SKM-1 treated with dmso at 0.1 percent for 144 hours (cell line): ENCODE data around the gene WWC2.

Experiments
- DNase-seq: peaks from one replicate; lab custom pipeline; 2025; ENCODE audit not compliant: unreplicated experiment; lab: John Stamatoyannopoulos, UW

Gene WWC2

GRCh38 chr4:183098723-183099536, at the start of gene WWC2:
Gene WWC2, plus strand, starts transcription at chr4:183099257. Its CDS starts 235 bp downstream, at chr4:183099492.
- peak; percentile 95 for DNase-seq

GRCh38 chr4:183053681-183054080, 45.4 kb upstream of the WWC2 start:
- no peak for DNase-seq

DNA sequence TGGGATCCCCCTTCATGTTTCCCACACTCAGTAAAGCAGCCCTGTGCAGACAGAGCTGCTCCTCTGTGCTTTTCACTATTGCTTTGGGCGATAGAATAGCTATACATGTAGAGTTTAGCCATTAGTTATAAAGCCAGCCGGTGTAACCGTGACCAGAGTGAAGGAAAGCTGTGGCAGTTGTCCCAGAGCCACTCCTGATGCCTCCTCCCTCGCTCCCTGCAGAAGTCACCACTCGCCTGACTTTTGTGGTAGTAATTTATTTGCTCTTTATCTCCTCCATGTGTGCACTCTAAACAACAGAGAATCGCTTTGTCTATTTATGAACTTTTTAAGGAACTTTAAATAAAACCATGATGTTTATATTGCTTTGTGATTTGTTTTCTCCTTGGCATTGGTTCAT, 41.8 kb upstream of the WWC2 start:
- DNase-seq = no peak

- no peak for DNase-seq
Observed at GRCh38 chr4:183059797-183060196, 39.3 kb upstream of the WWC2 start.

DNA sequence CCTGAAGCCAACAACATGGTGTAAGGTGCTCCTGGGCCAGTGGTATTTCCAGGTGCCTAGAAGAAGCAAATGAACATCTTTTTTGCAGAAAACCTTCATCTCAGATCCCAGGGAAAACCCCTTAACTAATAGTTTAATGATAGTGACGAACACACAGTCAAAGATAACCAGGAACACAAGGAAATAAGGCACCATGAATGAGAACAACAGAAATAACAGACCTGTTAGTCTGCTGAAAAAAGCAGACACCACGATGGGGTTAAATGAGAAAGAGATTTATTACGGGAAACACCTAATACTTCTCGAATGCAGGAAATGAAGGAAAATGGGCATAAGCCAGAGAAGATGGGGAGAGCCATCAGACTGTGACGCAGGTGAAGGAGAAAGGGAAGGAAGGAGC, 30.6 kb upstream of the WWC2 start:
- DNase-seq = no peak

- no peak for DNase-seq
Observed at GRCh38 chr4:183071222-183071621, 27.8 kb upstream of the WWC2 start.

DNA sequence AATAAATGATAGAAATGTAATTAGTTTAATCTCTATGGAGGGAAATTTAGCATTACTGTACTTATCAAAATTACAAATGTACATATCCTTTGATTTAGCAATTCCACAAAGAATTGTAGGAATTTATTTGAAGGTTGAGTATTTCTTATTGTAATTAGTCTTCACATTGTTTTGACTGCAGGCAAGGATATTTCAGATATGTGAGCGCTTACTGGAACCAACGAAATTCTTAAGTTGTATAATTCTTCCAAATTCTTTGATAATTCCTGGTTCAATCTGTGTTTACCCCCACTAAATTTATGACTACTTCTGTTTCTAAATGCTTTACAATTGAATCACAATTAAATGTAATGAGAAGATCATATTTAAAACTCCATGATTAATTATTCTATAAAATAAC, 26.9 kb upstream of the WWC2 start:
- no peak for DNase-seq

DNA sequence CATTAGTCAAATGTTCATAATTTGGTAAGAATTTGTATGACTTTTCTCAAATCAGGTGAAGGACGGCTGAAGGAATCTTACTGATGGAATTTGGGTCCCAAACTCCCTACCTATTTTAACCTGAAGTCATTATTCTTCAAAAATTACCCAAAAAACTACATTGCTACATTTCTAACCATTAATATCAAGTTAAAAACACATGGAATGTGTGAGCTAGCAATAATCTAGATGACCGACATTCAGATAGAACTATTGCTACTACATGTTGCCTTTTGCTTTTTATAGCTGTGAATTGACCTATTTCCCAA, 25.3 kb upstream of the WWC2 start:
- DNase-seq = no peak

DNA sequence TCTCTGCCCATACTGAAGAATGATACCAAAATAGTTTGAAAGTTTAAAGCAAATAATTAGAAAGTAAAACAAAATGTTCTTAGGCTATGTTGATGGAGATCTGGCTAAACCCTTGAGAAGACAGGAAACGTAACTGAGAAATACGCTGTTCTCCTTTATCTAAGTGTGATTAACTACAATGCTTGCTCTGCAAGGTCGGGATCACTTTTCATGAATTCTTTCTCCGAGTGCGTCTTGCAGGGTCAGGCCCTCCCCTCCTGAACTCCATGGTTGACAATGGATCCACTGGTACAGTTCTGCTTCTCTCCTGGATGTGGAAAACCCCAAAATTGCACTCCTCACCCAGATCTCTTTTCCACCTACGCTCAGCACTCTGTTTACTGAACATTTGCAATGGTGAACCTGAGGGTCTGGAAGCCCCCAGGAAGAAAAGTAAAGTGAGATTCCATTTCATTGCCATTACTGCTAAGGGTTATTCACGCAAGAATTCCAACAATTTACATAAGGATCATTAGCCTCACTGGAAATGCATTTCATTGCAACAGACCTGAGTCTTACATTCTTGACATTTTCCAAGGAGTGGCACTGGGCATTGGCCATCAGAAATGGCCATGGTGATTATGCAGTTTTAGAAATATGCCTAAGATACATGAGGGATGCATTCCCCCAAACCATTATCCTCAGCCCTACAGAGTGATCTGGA, 24.6 kb upstream of the WWC2 start:
- no peak for DNase-seq

- no peak for DNase-seq
Observed at GRCh38 chr4:183078634-183079033, 20.4 kb upstream of the WWC2 start.

- DNase-seq = no peak
Observed at GRCh38 chr4:183080372-183081115, 18.5 kb upstream of the WWC2 start.

- no peak for DNase-seq
Observed at GRCh38 chr4:183081116-183081469, 18.0 kb upstream of the WWC2 start.

- DNase-seq = no peak
Observed at GRCh38 chr4:183082053-183082452, 17.0 kb upstream of the WWC2 start.

GRCh38 chr4:183094393-183095198, 4.5 kb upstream of the WWC2 start:
- DNase-seq = no peak

GRCh38 chr4:183095199-183095512, 3.9 kb upstream of the WWC2 start:
- no peak for DNase-seq

DNA sequence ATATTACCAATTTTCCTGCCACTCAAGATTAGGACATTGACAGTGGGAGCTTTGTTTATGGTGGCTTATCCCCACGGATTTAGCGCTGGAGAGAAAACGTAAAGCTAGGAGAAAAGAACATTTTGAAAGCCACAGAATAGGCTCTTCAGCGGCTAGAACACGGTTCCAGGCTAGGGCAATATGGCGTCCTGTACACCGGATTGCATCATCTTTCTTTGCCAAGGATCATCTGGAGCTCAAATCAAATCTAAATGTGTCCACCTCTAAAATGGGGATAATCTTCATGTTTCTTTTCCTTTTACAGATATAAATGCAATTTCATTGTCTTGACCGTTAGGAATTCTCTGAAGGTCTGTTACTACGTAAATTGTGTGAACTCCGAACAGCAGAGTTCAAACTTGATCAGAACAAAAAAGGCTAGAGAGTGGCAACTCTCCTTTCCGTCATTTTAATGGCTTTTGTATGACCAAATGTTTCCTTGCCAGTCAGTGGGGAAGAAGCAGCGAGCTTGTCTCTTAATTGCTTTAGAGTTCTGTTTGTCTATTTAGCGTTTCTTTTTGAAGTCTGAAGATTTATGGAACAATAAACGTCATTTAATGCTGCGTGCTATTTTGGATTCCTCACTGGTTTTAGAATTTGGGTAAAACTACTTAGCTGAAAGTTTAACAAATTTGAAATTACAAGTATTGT, 2.6 kb upstream of the WWC2 start:
- no peak for DNase-seq

- no peak for DNase-seq
Observed at GRCh38 chr4:183097231-183098018, 1.6 kb upstream of the WWC2 start.

DNA sequence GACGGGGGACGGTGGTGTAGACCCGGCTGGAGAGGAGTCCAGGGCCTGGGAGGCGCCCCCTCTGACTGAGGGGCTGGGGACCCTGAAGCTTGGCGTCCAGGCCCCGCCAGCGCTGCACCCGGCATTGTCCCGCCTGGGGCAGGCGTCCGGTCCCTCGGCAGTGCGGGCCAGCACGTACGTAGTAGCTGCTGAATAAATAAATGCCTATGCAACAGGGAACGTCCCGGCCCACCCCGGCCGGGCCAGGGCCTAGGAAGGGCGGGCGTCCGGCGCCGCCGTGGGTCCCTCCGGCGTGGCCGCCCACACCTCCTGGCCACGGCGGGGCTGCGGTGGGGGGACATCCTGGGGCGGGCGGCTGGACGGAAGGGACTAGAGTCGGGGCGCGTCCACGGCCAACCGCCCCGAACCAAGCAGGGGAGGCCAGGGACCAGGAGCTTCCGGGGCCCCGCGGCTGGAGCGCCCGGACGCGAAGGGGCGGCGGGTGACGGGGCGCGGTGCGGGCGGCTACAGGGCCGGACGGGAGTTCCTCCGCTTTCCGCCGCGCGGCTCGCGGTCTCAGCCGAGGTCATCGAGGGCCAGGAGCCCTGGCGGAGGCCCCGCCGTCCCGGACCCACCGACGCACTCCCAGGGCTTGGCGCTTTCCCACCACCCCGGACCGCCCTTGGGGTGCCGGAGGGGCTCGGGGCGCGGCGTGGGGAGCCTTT, 886 bp upstream of the WWC2 start:
- peak; percentile 50 for DNase-seq

- DNase-seq = peak; percentile 5
Observed at GRCh38 chr4:183099537-183100297, 660 bp downstream of the WWC2 start.
